NCI-H345 (cell line): ENCODE measurements around the gene ERAS.
"Not testable (repeated sequence)": the region's sequence is repeated elsewhere in the genome, so short reads cannot be mapped to it uniquely, and the experiment has no call there.

Source experiments
- DNase-seq: peaks from one replicate; lab custom pipeline; 2025; lab: John Stamatoyannopoulos, UW

Gene ERAS

GRCh38 chrX:48831136-48831908 lies 5.0 kb downstream of the ERAS start:
- no peak for DNase-seq

- no peak for DNase-seq
These were observed 5.6 kb downstream of the ERAS start for GRCh38 chrX:48831909-48832291.

GRCh38 chrX:48833542-48834138 lies 7.3 kb downstream of the ERAS start:
- no peak for DNase-seq

GRCh38 chrX:48834383-48834709 lies 8.0 kb downstream of the ERAS start:
- peak; percentile 6 for DNase-seq

- DNase-seq = peak; percentile 67
These were observed 9.4 kb downstream of the ERAS start, which contains the start of gene PCSK1N for GRCh38 chrX:48835524-48836329. PCSK1N (minus strand) TSS chrX:48835610; CDS start chrX:48835532, 78 bp downstream.

GRCh38 chrX:48839686-48840085 lies 13.4 kb downstream of the ERAS start:
- no peak for DNase-seq

- no peak for DNase-seq
These were observed 22.5 kb downstream of the ERAS start for GRCh38 chrX:48848847-48849246.

- DNase-seq = no peak
These were observed 26.5 kb downstream of the ERAS start for GRCh38 chrX:48852857-48853256.

GRCh38 chrX:48853494-48853893 lies 27.2 kb downstream of the ERAS start:
- not testable (repeated sequence) for DNase-seq

GRCh38 chrX:48854121-48854804 lies 27.9 kb downstream of the ERAS start:
- not testable (repeated sequence) for DNase-seq

GRCh38 chrX:48854898-48855297 lies 28.6 kb downstream of the ERAS start:
- DNase-seq = no peak

- DNase-seq = no peak
These were observed 37.9 kb downstream of the ERAS start for GRCh38 chrX:48864210-48864609.

- not testable (repeated sequence) for DNase-seq
These were observed 45.7 kb downstream of the ERAS start for GRCh38 chrX:48872017-48872416.

- DNase-seq = not testable (repeated sequence)
These were observed 50.6 kb downstream of the ERAS start for GRCh38 chrX:48876944-48877343.
